ENCODE results near the gene XPR1.

XPR1 gene

DNA sequence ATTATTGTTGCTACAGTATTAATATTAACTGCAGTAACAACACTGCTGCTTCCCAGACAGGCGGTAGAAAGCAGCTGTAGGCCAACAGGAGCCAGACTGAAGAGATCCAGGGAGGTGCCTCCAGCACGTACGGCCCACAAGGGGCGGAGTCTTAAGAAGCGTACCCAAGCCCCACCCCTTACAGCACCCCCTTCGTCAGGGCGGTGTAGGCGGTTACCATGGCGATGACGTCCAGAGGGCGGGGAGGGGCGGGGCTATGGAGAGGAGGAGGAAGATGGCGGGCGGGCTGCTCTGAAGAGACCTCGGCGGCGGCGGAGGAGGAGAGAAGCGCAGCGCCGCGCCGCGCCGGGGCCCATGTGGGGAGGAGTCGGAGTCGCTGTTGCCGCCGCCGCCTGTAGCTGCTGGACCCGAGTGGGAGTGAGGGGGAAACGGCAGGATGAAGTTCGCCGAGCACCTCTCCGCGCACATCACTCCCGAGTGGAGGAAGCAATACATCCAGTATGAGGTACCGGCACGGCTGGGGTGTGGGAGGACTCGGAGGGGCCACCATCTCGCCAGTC, at the start of gene XPR1:
TSS of gene XPR1 (plus strand) at position 257 of the 560 bp plus-strand sequence. CDS start at position 437, 180 bp downstream.
- DNase-seq (ENCODE audit: low spot score in 2 of 2): peak; percentile 91 to 93
- peak; percentile 97 for ATAC-seq
- Mint-ChIP-seq H3K4me3 (no peak within 1 kb of the TSS), H3K4me1 (no peaks in the 10 kb centered on the region), H3K36me3 (peaks cover 6% of the 10 kb centered on the region), H3K9me3 (no peaks in the 10 kb centered on the region), H3K27ac (no peak within 1 kb of the TSS)

GRCh38 chr1:180584869-180585268, 47.0 kb upstream of the XPR1 start:
- no peaks in the 10 kb centered on the region for H3K36me3 Mint-ChIP-seq
- no peaks in the 10 kb centered on the region for H3K9me3 Mint-ChIP-seq
- peak overlapping the region; percentile 50 for H3K4me3 Mint-ChIP-seq
- ATAC-seq (no peak), DNase-seq (ENCODE audit: low spot score in 2 of 2) (no peak)
- H3K27ac Mint-ChIP-seq: peak overlapping the region; percentile 84
- H3K4me1 Mint-ChIP-seq: peaks cover 21% of the 10 kb centered on the region

GRCh38 chr1:180585994-180586359, 45.8 kb upstream of the XPR1 start:
- DNase-seq (ENCODE audit: low spot score in 2 of 2): no peak
- Mint-ChIP-seq H3K36me3 (no peaks in the 10 kb centered on the region), H3K4me3 (peak overlapping the region; percentile 50), H3K4me1 (peaks cover 21% of the 10 kb centered on the region), H3K9me3 (no peaks in the 10 kb centered on the region), H3K27ac (peak overlapping the region; percentile 84)
- ATAC-seq: no peak

DNA sequence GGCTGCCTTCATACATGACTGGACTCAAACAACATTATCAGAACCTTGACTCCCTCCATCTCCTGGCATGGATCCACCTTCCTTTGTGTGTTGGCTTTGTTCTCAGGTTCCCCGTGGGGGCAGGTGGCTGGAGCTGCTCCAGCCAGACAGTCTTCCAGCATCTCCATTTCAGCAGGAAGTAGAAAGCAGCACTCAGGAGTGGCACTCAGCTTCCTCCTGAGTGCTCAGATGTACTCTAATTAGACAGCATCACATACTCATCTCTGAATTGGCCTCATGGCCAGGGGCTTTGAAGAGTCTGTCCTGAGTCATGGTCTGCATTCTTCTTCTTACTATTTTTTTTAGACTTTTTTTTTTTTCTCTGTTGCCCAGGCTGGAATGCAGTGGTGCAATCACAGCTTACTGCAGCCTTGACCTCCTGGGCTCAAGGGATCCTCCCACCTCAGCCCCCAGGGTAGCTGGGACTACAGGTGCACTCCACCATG, 45.1 kb upstream of the XPR1 start:
- H3K4me1 Mint-ChIP-seq: peaks cover 21% of the 10 kb centered on the region
- H3K27ac Mint-ChIP-seq: peak overlapping the region; percentile 74
- peak; percentile 70 for ATAC-seq
- H3K36me3 Mint-ChIP-seq: no peaks in the 10 kb centered on the region
- no peaks in the 10 kb centered on the region for H3K9me3 Mint-ChIP-seq
- DNase-seq (ENCODE audit: low spot score in 2 of 2): no peak
- H3K4me3 Mint-ChIP-seq: no peak overlapping the region

DNA sequence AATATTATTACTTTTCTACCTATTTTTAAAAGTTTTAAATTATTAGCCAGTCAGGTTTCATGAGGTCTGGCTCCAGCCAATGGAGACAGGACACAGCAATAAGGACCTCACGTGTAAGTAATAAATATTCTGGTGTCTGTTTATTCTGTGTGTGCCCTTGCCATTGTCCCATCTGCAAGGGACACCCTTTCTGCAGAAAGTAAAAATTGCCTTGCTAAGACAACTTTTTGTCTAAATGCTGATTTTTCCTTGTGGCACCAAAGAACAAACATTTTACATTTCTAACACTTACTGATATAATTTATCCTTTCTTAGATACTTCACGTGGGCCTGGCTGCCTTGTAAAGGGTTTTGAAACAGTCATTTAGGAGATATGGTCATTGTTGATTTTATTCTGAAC, 43.7 kb upstream of the XPR1 start:
- H3K4me3 Mint-ChIP-seq: no peak overlapping the region
- H3K36me3 Mint-ChIP-seq: no peaks in the 10 kb centered on the region
- H3K4me1 Mint-ChIP-seq: peaks cover 21% of the 10 kb centered on the region
- no peak overlapping the region for H3K27ac Mint-ChIP-seq
- ATAC-seq: no peak
- H3K9me3 Mint-ChIP-seq: no peaks in the 10 kb centered on the region
- DNase-seq (ENCODE audit: low spot score in 2 of 2): no peak

GRCh38 chr1:180590889-180591288, 40.9 kb upstream of the XPR1 start:
- Mint-ChIP-seq H3K27ac (no peak overlapping the region), H3K4me1 (peaks cover 8% of the 10 kb centered on the region), H3K9me3 (no peaks in the 10 kb centered on the region), H3K36me3 (no peaks in the 10 kb centered on the region), H3K4me3 (no peak overlapping the region)
- DNase-seq (ENCODE audit: low spot score in 2 of 2): no peak
- ATAC-seq: no peak

DNA sequence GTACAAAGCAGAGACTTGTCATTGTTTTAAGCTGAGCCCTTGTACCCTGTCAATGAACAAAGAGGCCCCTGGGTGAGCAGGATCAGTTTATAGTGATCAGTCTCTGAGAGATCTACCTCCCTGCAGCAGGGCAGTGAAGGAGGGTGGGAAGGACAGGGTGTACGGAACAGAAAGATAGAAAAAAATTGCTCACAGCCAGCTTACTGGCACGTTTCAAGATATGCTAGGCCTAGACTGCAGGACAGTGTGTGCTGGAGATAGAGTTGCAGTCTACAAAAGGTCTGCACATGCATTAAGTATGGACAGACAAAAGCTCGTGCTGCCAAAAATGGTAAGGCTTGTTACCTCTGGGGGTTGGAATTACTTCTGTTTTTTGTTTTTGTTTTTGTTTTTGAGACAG, 38.4 kb upstream of the XPR1 start:
- no peak for ATAC-seq
- Mint-ChIP-seq H3K27ac (no peak overlapping the region), H3K4me3 (no peak overlapping the region), H3K9me3 (no peaks in the 10 kb centered on the region), H3K36me3 (no peaks in the 10 kb centered on the region), H3K4me1 (no peaks in the 10 kb centered on the region)
- DNase-seq (ENCODE audit: low spot score in 2 of 2): no peak

DNA sequence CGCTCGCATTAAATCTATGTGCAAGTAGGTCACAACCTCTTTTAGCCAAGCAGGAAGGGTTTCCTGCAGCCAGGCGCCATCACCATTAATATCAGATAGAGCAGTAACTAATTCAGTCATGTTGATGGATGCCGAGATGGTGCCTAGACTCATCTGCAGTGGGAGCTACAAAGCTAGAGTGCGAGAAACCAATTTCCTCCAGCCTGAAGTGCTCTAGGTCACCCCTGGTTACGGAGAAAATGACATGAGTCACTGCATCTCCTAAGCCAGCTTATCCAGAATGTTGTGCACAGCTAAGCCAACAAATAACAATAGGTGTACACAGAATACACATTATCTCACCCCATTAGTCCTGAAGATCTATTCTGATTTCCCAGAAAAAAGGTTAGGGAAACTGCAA, 37.1 kb upstream of the XPR1 start:
- Mint-ChIP-seq H3K4me3 (no peak overlapping the region), H3K36me3 (no peaks in the 10 kb centered on the region), H3K27ac (no peak overlapping the region), H3K4me1 (no peaks in the 10 kb centered on the region), H3K9me3 (no peaks in the 10 kb centered on the region)
- DNase-seq (ENCODE audit: low spot score in 2 of 2) (no peak), ATAC-seq (no peak)

- H3K4me3 Mint-ChIP-seq: no peak overlapping the region
- H3K27ac Mint-ChIP-seq: no peak overlapping the region
Measured at GRCh38 chr1:180595966-180596365, 35.9 kb upstream of the XPR1 start.

GRCh38 chr1:180597520-180597919, 34.3 kb upstream of the XPR1 start:
- no peaks in the 10 kb centered on the region for H3K4me1 Mint-ChIP-seq
- DNase-seq (ENCODE audit: low spot score in 2 of 2) (no peak), ATAC-seq (no peak)
- H3K27ac Mint-ChIP-seq: no peak overlapping the region
- H3K4me3 Mint-ChIP-seq: no peak overlapping the region
- H3K9me3 Mint-ChIP-seq: no peaks in the 10 kb centered on the region
- no peaks in the 10 kb centered on the region for H3K36me3 Mint-ChIP-seq

More at GRCh38 chr1:180595966-180596365, 35.9 kb upstream of the XPR1 start:
- ATAC-seq (no peak), DNase-seq (ENCODE audit: low spot score in 2 of 2) (no peak)
- no peaks in the 10 kb centered on the region for H3K4me1 Mint-ChIP-seq
- H3K36me3 Mint-ChIP-seq: no peaks in the 10 kb centered on the region
- no peaks in the 10 kb centered on the region for H3K9me3 Mint-ChIP-seq

GRCh38 chr1:180598333-180598974, 33.4 kb upstream of the XPR1 start:
- no peak overlapping the region for H3K27ac Mint-ChIP-seq
- no peak for DNase-seq (ENCODE audit: low spot score in 2 of 2)
- no peak for ATAC-seq
- H3K4me1 Mint-ChIP-seq: no peaks in the 10 kb centered on the region
- H3K4me3 Mint-ChIP-seq: no peak overlapping the region
- no peaks in the 10 kb centered on the region for H3K9me3 Mint-ChIP-seq
- no peaks in the 10 kb centered on the region for H3K36me3 Mint-ChIP-seq

DNA sequence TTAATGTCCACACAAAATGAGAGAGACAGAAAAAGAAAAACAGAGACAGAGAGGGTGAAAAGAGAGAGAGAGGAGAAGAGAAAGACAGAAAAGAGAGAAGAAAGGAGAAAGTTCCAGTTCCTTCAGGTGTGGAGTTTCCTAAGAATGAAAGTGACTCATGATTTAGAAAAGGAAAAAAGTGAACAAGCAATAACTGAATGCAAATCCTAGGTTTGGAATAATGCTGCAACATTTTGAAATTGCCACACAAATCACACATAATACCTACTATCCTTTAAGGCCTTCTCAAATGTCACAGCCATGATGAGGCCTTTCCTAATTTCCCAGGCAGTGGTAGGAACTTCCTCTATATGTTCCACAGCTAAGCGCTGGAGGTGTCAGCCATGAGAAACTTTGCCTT, 31.5 kb upstream of the XPR1 start:
- H3K4me3 Mint-ChIP-seq: no peak overlapping the region
- H3K27ac Mint-ChIP-seq: no peak overlapping the region
- ATAC-seq (no peak), DNase-seq (ENCODE audit: low spot score in 2 of 2) (no peak)
- no peaks in the 10 kb centered on the region for H3K36me3 Mint-ChIP-seq
- H3K9me3 Mint-ChIP-seq: no peaks in the 10 kb centered on the region
- H3K4me1 Mint-ChIP-seq: no peaks in the 10 kb centered on the region

DNA sequence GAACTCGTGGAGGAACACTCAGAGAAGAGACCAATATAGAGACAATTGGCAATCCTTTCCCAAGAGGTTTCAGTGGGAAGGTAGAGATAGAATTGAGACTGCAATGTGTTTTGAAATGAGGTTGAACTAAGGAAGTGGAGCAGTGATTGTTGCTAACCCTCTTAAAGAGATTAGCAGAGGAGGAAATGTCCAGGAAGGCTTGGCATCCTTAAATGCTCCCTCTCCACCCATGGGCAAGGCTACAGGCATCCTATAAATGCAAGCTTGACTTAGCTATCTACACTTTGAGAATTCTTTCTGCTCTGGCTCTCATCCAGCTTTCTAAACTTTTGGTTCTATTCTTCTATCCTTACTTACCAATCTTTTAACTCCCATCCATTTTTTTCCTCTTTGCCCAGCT, 30.3 kb upstream of the XPR1 start:
- H3K4me1 Mint-ChIP-seq: no peaks in the 10 kb centered on the region
- no peaks in the 10 kb centered on the region for H3K9me3 Mint-ChIP-seq
- no peak overlapping the region for H3K27ac Mint-ChIP-seq
- no peaks in the 10 kb centered on the region for H3K36me3 Mint-ChIP-seq
- no peak for DNase-seq (ENCODE audit: low spot score in 2 of 2)
- no peak for ATAC-seq
- H3K4me3 Mint-ChIP-seq: no peak overlapping the region

GRCh38 chr1:180603223-180603849, 28.5 kb upstream of the XPR1 start:
- Mint-ChIP-seq H3K27ac (no peak overlapping the region), H3K4me3 (no peak overlapping the region), H3K4me1 (no peaks in the 10 kb centered on the region), H3K9me3 (no peaks in the 10 kb centered on the region), H3K36me3 (no peaks in the 10 kb centered on the region)
- DNase-seq (ENCODE audit: low spot score in 2 of 2) (no peak), ATAC-seq (no peak)

- H3K27ac Mint-ChIP-seq: no peak overlapping the region
- no peak overlapping the region for H3K4me3 Mint-ChIP-seq
- no peaks in the 10 kb centered on the region for H3K36me3 Mint-ChIP-seq
- H3K4me1 Mint-ChIP-seq: no peaks in the 10 kb centered on the region
- no peaks in the 10 kb centered on the region for H3K9me3 Mint-ChIP-seq
- DNase-seq (ENCODE audit: low spot score in 2 of 2): no peak
- ATAC-seq: no peak
Measured at GRCh38 chr1:180603850-180604226, 28.0 kb upstream of the XPR1 start.

DNA sequence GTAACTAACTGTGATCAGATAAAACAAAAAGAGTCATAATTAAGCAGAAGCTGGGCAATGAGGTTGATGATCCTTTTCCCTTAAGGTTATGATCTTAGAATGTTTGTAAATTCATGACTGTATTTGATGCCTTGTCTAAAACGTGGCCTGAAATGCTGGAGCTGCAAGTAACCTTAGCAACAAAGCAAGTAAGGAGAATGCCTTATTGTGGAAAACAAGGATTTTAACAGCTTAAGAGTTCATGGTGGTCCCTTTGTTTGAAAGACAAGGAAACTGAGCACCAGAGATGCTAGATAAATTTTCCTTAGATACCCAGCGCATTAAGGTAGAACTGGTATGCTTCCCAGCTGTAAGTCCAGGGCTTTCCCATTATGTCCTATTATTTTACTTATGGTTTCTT, 25.7 kb upstream of the XPR1 start:
- H3K9me3 Mint-ChIP-seq: no peaks in the 10 kb centered on the region
- no peak for DNase-seq (ENCODE audit: low spot score in 2 of 2)
- H3K4me1 Mint-ChIP-seq: peaks cover 2% of the 10 kb centered on the region
- no peaks in the 10 kb centered on the region for H3K36me3 Mint-ChIP-seq
- ATAC-seq: no peak
- H3K27ac Mint-ChIP-seq: no peak overlapping the region
- H3K4me3 Mint-ChIP-seq: no peak overlapping the region

Data from stimulated activated effector memory CD8-positive, alpha-beta T cell treated with anti-CD3 and anti-CD28 coated beads, Interleukin-12 subunit alpha, Interleukin-12 subunit beta, amount 100 ng/mL, for 72 hours (primary cell).